HepG2 (cell line): ENCODE results near the gene CAMK4. TPM values are rescaled to one million over a fixed set of nuclear protein-coding genes. Genes with fewer than 3 reads are reported as not detected.

Experiments used
- BORCS8-MEF2B ChIP-seq: sonication (generic); formaldehyde crosslinking; IDR thresholded peaks from 2 replicates; pipeline ENCODE4 v1.8.0; 2022; ENCODE audit warnings: mild to moderate bottlenecking, missing genetic modification reagents
- BRD4 ChIP-seq: sonication (generic); formaldehyde crosslinking; IDR thresholded peaks from 2 replicates; pipeline ENCODE4 v1.4.0; 2020; ENCODE audit warnings: missing genetic modification reagents
- CBFB ChIP-seq: sonication (generic); formaldehyde crosslinking; IDR thresholded peaks from 2 replicates; pipeline ENCODE4 v1.4.0; 2020; ENCODE audit warnings: missing genetic modification reagents
- NCOA5 ChIP-seq: sonication (generic); formaldehyde crosslinking; IDR thresholded peaks from 2 replicates; pipeline ENCODE4 v1.4.0; 2020; ENCODE audit warnings: missing genetic modification reagents
- NFRKB ChIP-seq: fragments of 450-650 bp; IDR thresholded peaks from 2 replicates; pipeline ENCODE4 v1.6.1; 2017
- PHF21A ChIP-seq: sonication (generic); formaldehyde crosslinking; IDR thresholded peaks from 2 replicates; pipeline ENCODE4 v1.5.0; 2020; ENCODE audit warnings: mild to moderate bottlenecking, missing genetic modification reagents
- POLR2A ChIP-seq, 2 experiments: IDR thresholded peaks; 2 replicates each; pipeline ENCODE4 v1.6.1; 2011; ENCODE audit warnings: low read depth in 2 of 2, low read length in 2 of 2, mild to moderate bottlenecking in 1 of 2, moderate library complexity in 1 of 2; ENCODE audit not compliant: insufficient read depth in 1 of 2
- RXRB ChIP-seq: IDR thresholded peaks from 2 replicates; pipeline ENCODE4 v1.6.1; 2016; ENCODE audit warnings: borderline replicate concordance, missing genetic modification reagents, missing compliant biosample characterization
- SMARCC2 ChIP-seq: fragments of 450-650 bp; IDR thresholded peaks from 2 replicates; pipeline ENCODE4 v1.6.1; 2017; ENCODE audit warnings: antibody characterized with exemption, mild to moderate bottlenecking
- SP140L ChIP-seq: sonication (generic); formaldehyde crosslinking; IDR thresholded peaks from 2 replicates; pipeline ENCODE4 v1.4.0; 2020; ENCODE audit warnings: missing genetic modification reagents, borderline replicate concordance
- ZFP1 ChIP-seq: IDR thresholded peaks from 2 replicates; pipeline ENCODE4 v1.6.1; 2016
- ZFP90 ChIP-seq: sonication (generic); formaldehyde crosslinking; IDR thresholded peaks from 2 replicates; pipeline ENCODE4 v1.8.0; 2022; ENCODE audit warnings: missing genetic modification reagents, mild to moderate bottlenecking, inconsistent platforms, borderline replicate concordance
- ZFYVE20 ChIP-seq: sonication (generic); formaldehyde crosslinking; IDR thresholded peaks from 2 replicates; pipeline ENCODE4 v1.8.0; 2023; ENCODE audit warnings: low read depth, mild to moderate bottlenecking, moderate library complexity, missing genetic modification reagents, borderline replicate concordance
- ZNF10 ChIP-seq: sonication (generic); formaldehyde crosslinking; IDR thresholded peaks from 2 replicates; pipeline ENCODE4 v1.4.0; 2020; ENCODE audit warnings: mild to moderate bottlenecking, low read depth, missing genetic modification reagents, borderline replicate concordance
- ZNF446 ChIP-seq: sonication (generic); formaldehyde crosslinking; IDR thresholded peaks from 2 replicates; pipeline ENCODE4 v1.5.0; 2020; ENCODE audit warnings: mild to moderate bottlenecking, missing genetic modification reagents
- ZNF549 ChIP-seq: sonication (generic); formaldehyde crosslinking; IDR thresholded peaks from 2 replicates; pipeline ENCODE4 v1.5.0; 2020; ENCODE audit warnings: missing genetic modification reagents
- ZNF550 ChIP-seq: sonication (generic); formaldehyde crosslinking; IDR thresholded peaks from 2 replicates; pipeline ENCODE4 v1.4.0; 2020; ENCODE audit warnings: mild to moderate bottlenecking, missing genetic modification reagents, borderline replicate concordance
- ZNF7 ChIP-seq: IDR thresholded peaks from 2 replicates; pipeline ENCODE4 v1.6.1; 2016; ENCODE audit warnings: missing biosample characterization, missing genetic modification reagents
- polyA plus RNA-seq, 8 experiments: library from polyadenylated mRNA; depleted of rRNA in 3 of 8; stranded (reverse) in 7 of 8; unstranded in 1 of 8; fragments of >200 nt; fragmentation: Illumina TruSeq in 4 of 8; extraction: Trizol in 4 of 8; gene quantifications; 2 replicates each; pipeline versions ENCODE4 v1.2.1 to v1.2.3, GENCODE V29; 2011 to 2016; ENCODE audit warnings: low read depth in 4 of 8, missing spikeins in 1 of 8, mixed read lengths in 1 of 8; ENCODE audit not compliant: insufficient read depth in 1 of 8
- total RNA-seq, 5 experiments: library from RNA; depleted of rRNA; stranded (reverse); fragments of >200 nt; fragmentation: Illumina TruSeq; extraction: Trizol; gene quantifications; 2 replicates each; pipeline ENCODE4 v1.2.3, GENCODE V29; 2016; ENCODE audit warnings: low read depth in 1 of 5
- TF ChIP-seq, protein P1 (sequence below): sonication (generic); formaldehyde crosslinking; IDR thresholded peaks from 2 replicates; pipeline ENCODE4 v1.5.0; 2020; ENCODE audit warnings: missing genetic modification reagents, mild to moderate bottlenecking, borderline replicate concordance
- TF ChIP-seq, protein P2 (sequence below): sonication (generic); formaldehyde crosslinking; IDR thresholded peaks from 2 replicates; pipeline ENCODE4 v1.4.0; 2020; ENCODE audit warnings: mild to moderate bottlenecking, low read depth, missing genetic modification reagents
- TF ChIP-seq, protein P3 (sequence below): sonication (generic); formaldehyde crosslinking; IDR thresholded peaks from 2 replicates; pipeline ENCODE4 v1.4.0; 2020; ENCODE audit warnings: missing genetic modification reagents, borderline replicate concordance
- TF ChIP-seq, protein P4 (sequence below): sonication (generic); formaldehyde crosslinking; IDR thresholded peaks from 2 replicates; pipeline ENCODE4 v1.5.0; 2020; ENCODE audit warnings: missing genetic modification reagents, mild to moderate bottlenecking, borderline replicate concordance
- TF ChIP-seq, protein P5 (sequence below): sonication (generic); formaldehyde crosslinking; IDR thresholded peaks from 2 replicates; pipeline ENCODE4 v1.4.0; 2020; ENCODE audit warnings: mild to moderate bottlenecking, missing genetic modification reagents
- TF ChIP-seq, protein P6 (sequence below): sonication (generic); formaldehyde crosslinking; IDR thresholded peaks from 2 replicates; pipeline ENCODE4 v1.9.0; 2021; ENCODE audit warnings: missing genetic modification reagents, mild to moderate bottlenecking, borderline replicate concordance

The CAMK4 gene
- total and polyA plus RNA-seq, 2 of the 13 experiments (the other 11 are each of a cell fraction or from before 2014, with no cell fraction given), result not detected

DNA sequence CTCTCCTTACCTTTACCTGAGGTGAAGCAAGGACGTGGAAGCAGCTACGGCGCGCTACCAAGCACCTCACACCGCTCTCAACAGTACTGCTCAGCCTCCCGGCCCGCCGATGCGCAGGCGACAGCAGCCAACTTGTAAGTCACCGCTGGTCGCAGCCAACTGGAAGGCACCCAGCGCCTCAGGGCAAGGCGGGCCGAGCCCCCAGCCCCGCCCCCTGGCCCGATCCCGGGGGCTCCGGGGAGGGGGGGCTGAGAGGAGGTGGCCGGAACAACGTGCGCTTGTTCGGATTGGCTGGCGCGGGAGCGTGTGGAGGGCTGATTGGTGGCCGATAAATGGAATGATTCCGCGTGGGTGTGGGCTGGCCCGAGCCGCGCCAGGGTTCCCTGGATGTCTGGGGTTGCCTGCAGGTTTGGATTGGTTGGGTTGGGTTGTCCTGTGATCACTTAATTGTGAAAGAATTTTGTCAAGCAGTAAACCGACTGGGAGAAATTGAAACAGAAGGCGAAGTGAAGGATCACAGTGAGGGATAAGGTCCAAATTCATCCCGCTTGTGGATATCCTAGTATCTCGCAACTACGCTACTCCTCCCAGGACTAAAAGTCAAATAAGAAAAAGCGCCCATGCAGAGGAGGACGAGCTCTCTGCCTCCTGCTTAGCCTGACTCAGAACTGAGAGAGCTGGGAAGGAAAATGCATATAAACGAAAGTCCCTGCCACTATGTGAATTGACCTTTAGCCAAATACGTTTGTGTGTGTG is 288.4 kb downstream of the CAMK4 start, which contains the start of gene STARD4 (continued):
- no peak for TF ChIP-seq CBFB (CRISPR knock-in tag)
- TF ChIP-seq ZFP1 (CRISPR knock-in tag), result no peak
- no peak for TF ChIP-seq ZNF7 (CRISPR knock-in tag)
- TF ChIP-seq, protein P1, sequence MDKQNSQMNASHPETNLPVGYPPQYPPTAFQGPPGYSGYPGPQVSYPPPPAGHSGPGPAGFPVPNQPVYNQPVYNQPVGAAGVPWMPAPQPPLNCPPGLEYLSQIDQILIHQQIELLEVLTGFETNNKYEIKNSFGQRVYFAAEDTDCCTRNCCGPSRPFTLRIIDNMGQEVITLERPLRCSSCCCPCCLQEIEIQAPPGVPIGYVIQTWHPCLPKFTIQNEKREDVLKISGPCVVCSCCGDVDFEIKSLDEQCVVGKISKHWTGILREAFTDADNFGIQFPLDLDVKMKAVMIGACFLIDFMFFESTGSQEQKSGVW, result peak; percentile 81; the same call in 1 of the 2 replicates
- TF ChIP-seq ZFYVE20, result no peak
- TF ChIP-seq, protein P2, sequence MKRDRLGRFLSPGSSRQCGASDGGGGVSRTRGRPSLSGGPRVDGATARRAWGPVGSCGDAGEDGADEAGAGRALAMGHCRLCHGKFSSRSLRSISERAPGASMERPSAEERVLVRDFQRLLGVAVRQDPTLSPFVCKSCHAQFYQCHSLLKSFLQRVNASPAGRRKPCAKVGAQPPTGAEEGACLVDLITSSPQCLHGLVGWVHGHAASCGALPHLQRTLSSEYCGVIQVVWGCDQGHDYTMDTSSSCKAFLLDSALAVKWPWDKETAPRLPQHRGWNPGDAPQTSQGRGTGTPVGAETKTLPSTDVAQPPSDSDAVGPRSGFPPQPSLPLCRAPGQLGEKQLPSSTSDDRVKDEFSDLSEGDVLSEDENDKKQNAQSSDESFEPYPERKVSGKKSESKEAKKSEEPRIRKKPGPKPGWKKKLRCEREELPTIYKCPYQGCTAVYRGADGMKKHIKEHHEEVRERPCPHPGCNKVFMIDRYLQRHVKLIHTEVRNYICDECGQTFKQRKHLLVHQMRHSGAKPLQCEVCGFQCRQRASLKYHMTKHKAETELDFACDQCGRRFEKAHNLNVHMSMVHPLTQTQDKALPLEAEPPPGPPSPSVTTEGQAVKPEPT (CRISPR knock-in tag), result no peak
- TF ChIP-seq BORCS8-MEF2B (CRISPR knock-in tag), result peak; percentile 71
- no peak for TF ChIP-seq SMARCC2
- no peak for TF ChIP-seq SP140L
- peak; percentile 77 for TF ChIP-seq ZFP90 (CRISPR knock-in tag)
- TF ChIP-seq, protein P3, sequence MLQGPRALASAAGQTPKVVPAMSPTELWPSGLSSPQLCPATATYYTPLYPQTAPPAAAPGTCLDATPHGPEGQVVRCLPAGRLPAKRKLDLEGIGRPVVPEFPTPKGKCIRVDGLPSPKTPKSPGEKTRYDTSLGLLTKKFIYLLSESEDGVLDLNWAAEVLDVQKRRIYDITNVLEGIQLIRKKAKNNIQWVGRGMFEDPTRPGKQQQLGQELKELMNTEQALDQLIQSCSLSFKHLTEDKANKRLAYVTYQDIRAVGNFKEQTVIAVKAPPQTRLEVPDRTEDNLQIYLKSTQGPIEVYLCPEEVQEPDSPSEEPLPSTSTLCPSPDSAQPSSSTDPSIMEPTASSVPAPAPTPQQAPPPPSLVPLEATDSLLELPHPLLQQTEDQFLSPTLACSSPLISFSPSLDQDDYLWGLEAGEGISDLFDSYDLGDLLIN (CRISPR knock-in tag), result no peak
- TF ChIP-seq ZNF549 (CRISPR knock-in tag), result no peak
- no peak for TF ChIP-seq ZNF10 (CRISPR knock-in tag)
- TF ChIP-seq ZNF550 (CRISPR knock-in tag), result no peak
- TF ChIP-seq, protein P4, sequence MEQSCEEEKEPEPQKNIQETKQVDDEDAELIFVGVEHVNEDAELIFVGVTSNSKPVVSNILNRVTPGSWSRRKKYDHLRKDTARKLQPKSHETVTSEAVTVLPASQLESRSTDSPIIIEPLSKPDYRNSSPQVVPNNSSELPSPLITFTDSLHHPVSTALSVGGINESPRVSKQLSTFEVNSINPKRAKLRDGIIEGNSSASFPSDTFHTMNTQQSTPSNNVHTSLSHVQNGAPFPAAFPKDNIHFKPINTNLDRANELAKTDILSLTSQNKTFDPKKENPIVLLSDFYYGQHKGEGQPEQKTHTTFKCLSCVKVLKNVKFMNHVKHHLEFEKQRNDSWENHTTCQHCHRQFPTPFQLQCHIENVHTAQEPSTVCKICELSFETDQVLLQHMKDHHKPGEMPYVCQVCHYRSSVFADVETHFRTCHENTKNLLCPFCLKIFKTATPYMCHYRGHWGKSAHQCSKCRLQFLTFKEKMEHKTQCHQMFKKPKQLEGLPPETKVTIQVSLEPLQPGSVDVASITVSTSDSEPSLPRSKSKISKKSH (CRISPR knock-in tag), result peak; percentile 77; the same call in 1 of the 2 replicates
- TF ChIP-seq, protein P5, sequence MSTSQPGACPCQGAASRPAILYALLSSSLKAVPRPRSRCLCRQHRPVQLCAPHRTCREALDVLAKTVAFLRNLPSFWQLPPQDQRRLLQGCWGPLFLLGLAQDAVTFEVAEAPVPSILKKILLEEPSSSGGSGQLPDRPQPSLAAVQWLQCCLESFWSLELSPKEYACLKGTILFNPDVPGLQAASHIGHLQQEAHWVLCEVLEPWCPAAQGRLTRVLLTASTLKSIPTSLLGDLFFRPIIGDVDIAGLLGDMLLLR (CRISPR knock-in tag), result no peak
- TF ChIP-seq BRD4, result peak; percentile 96
- peak; percentile 89 to 95 for TF ChIP-seq POLR2A (IDR thresholded peaks at IDR 0.05; ENCODE audit: insufficient read depth in 1 of 2, low read depth in 2 of 2, low read length in 2 of 2)
- TF ChIP-seq, protein P6, sequence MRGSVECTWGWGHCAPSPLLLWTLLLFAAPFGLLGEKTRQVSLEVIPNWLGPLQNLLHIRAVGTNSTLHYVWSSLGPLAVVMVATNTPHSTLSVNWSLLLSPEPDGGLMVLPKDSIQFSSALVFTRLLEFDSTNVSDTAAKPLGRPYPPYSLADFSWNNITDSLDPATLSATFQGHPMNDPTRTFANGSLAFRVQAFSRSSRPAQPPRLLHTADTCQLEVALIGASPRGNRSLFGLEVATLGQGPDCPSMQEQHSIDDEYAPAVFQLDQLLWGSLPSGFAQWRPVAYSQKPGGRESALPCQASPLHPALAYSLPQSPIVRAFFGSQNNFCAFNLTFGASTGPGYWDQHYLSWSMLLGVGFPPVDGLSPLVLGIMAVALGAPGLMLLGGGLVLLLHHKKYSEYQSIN (CRISPR knock-in tag), result no peak
- TF ChIP-seq PHF21A (CRISPR knock-in tag), result peak; percentile 97
- TF ChIP-seq RXRB, result peak; percentile 72
- TF ChIP-seq NFRKB, result no peak
- peak; percentile 37; the same call in 1 of the 2 replicates for TF ChIP-seq ZNF446 (CRISPR knock-in tag)
- no peak for TF ChIP-seq NCOA5 (CRISPR knock-in tag)
